Gastrocnemius medialis (tissue), 4 donors: ENCODE results near the gene VSIR.

Experiments used
- POLR2A ChIP-seq, 2 donors: fragments of 450-650 bp; IDR thresholded peaks; one replicate each; pipeline ENCODE4 v1.6.1; 2017; ENCODE audit warnings: antibody characterized with exemption in 2 of 2, mild to moderate bottlenecking in 2 of 2, moderate library complexity in 2 of 2
- TF ChIP-seq, protein P1 (sequence below), 5 experiments: fragments of 450-650 bp in 3 of 5; fragments of 200-600 bp in 2 of 5; sonication (generic) in 2 of 5; IDR thresholded peaks in 4 of 5; conservative IDR thresholded peaks in 1 of 5; 1 replicate in 4 of 5; 2 replicates in 1 of 5; pipeline ENCODE4 v1.5.1; 2016 to 2019; ENCODE audit warnings: antibody characterized with exemption in 5 of 5, mild to moderate bottlenecking in 3 of 5, moderate library complexity in 3 of 5

DNA sequence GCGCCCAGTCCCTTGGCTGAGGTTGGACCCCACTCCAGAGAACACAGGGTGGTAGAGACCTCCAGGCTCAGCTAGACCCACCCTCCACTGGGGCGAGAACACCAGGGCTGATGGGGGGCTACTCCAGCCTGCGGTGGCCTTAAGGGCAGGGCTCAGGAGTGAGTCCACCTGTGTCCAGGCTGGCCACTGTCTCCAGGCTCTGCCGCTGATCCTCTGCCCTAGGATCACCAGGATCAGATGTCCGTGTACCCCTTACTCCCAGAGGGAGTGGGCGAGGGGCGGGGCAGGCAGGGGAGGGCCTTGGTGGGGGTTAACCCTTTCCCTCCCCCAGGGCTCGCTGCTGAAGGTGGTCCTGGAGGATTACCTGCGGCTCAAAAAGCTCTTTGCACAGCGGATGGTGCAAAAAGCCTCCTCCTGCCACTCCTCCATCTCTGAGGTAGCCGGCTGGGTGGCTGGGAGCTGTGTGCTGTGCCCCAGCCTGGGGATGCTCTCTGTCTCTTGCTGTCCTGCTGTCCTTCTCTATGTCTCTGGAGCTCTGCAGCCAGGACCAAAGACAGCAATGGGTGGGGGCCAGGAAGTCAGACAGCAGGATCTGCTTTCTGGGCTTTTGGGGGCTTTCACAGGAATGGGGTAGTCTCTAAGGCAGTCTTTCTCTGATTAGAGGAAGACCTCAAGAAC is 39.7 kb upstream of the VSIR start:
- TF ChIP-seq, protein P1, sequence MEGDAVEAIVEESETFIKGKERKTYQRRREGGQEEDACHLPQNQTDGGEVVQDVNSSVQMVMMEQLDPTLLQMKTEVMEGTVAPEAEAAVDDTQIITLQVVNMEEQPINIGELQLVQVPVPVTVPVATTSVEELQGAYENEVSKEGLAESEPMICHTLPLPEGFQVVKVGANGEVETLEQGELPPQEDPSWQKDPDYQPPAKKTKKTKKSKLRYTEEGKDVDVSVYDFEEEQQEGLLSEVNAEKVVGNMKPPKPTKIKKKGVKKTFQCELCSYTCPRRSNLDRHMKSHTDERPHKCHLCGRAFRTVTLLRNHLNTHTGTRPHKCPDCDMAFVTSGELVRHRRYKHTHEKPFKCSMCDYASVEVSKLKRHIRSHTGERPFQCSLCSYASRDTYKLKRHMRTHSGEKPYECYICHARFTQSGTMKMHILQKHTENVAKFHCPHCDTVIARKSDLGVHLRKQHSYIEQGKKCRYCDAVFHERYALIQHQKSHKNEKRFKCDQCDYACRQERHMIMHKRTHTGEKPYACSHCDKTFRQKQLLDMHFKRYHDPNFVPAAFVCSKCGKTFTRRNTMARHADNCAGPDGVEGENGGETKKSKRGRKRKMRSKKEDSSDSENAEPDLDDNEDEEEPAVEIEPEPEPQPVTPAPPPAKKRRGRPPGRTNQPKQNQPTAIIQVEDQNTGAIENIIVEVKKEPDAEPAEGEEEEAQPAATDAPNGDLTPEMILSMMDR (IDR thresholded peaks at IDR 0.05 in 4 of 5, conservative IDR thresholded peaks at IDR 0.05 in 1 of 5) = no peak
- no peak for TF ChIP-seq POLR2A (IDR thresholded peaks at IDR 0.05)
